RWPE2 (cell line): ENCODE data around the gene MTG2.

Experiments used
- ATAC-seq: fragments of 200-7000 bp; cut with Tn5 transposase; 3 replicates; pipeline ENCODE4 v1.9.1; 2021; ENCODE audit warnings: low read depth
- DNase-seq: peaks from one replicate; pipeline ENCODE4 v3.0.0-alpha.2; 2020; ENCODE audit warnings: low spot score
- H3K27ac ChIP-seq: fragments of 450-650 bp; 2 replicates; pipeline ENCODE4 v1.5.1; 2017; ENCODE audit warnings: mild to moderate bottlenecking; ENCODE audit not compliant: poor library complexity, severe bottlenecking
- H3K27me3 ChIP-seq: fragments of 250-450 bp; sonication (Bioruptor Pico); 2 replicates; pipeline ENCODE4 v1.5.1; 2021; ENCODE audit warnings: mild to moderate bottlenecking, moderate library complexity; ENCODE audit not compliant: insufficient read depth, poor library complexity, severe bottlenecking
- H3K36me3 ChIP-seq: fragments of 250-450 bp; sonication (Bioruptor Pico); 2 replicates; pipeline ENCODE4 v1.5.1; 2020; ENCODE audit warnings: low read depth, mild to moderate bottlenecking, moderate library complexity
- H3K4me1 ChIP-seq: fragments of 250-450 bp; sonication (Bioruptor Pico); 2 replicates; pipeline ENCODE4 v1.5.1; 2021; ENCODE audit warnings: mild to moderate bottlenecking, moderate library complexity; ENCODE audit not compliant: insufficient read depth, poor library complexity, severe bottlenecking
- H3K4me3 ChIP-seq: fragments of 250-450 bp; sonication (Bioruptor Pico); 2 replicates; pipeline ENCODE4 v1.5.1; 2021; ENCODE audit warnings: mild to moderate bottlenecking, moderate library complexity; ENCODE audit not compliant: severe bottlenecking
- H3K9me3 ChIP-seq: fragments of 250-450 bp; sonication (Bioruptor Pico); 2 replicates; pipeline ENCODE4 v1.5.1; 2021; ENCODE audit warnings: mild to moderate bottlenecking, moderate library complexity; ENCODE audit not compliant: severe bottlenecking
- TF ChIP-seq, protein P1 (sequence below): fragments of 450-650 bp; IDR thresholded peaks from one replicate; pipeline ENCODE4 v1.5.1; 2017; ENCODE audit warnings: mild to moderate bottlenecking, moderate library complexity; ENCODE audit not compliant: poor library complexity, severe bottlenecking

MTG2 gene, protein sequence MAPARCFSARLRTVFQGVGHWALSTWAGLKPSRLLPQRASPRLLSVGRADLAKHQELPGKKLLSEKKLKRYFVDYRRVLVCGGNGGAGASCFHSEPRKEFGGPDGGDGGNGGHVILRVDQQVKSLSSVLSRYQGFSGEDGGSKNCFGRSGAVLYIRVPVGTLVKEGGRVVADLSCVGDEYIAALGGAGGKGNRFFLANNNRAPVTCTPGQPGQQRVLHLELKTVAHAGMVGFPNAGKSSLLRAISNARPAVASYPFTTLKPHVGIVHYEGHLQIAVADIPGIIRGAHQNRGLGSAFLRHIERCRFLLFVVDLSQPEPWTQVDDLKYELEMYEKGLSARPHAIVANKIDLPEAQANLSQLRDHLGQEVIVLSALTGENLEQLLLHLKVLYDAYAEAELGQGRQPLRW

DNA sequence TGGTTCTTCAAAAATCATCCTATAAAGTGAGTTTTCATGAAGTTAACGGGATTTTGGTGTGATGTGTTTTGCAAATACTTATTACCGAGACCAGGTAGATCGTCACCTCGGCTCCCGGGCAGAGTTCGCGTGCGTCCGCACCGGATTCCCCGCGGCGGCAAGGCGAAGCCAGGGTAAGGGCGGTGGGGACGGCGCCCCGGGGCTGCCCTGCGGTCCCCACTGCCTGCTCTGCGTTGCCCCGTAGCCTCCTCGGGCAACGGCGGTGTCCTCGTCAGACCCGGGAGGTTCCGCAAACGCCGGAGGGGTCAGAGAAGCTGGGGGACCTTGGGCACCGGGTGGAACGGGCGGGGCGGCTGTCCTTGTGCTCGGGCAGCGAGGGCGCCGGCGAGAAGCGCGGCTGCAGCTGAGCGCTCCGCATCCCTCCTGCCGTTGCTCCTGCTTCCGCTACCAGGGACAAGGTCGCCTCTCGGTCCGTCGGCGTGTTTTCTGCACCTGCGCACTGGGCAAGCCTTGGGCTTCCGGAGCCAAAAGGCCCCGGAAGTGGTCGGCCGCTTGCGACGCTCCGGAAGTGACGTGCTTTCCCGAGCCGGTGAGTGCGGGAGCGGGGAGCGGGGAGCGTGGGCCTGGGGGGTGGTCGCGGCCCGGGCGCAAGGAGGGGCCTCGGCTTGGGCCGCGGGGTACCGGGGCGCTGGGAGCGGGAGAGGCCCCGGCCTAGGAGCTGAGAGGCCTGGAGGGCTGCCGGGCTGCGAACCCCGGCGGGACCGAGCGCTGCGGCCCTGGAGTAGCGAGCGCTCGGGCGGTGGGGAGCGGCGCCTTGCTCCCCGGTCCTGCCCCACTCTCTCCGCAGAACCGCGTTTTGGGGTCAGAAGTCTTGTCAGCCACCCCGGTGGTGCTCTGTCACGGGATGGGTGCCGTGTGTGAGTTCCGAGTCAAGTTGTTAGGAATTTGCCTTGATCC lies at the start of gene MTG2:
TSS of gene MTG2 (plus strand) at position 560 of the 957 bp plus-strand sequence. CDS start 10,393 bp downstream, outside the sequence.
- Histone ChIP-seq H3K9me3 (no peaks in the 10 kb centered on the region), H3K36me3 (peaks cover 27% of the 10 kb centered on the region), H3K27ac (peak within 1 kb of the TSS; percentile 63), H3K4me3 (peak within 1 kb of the TSS; percentile 88), H3K27me3 (no peaks in the 10 kb centered on the region), H3K4me1 (peaks cover 17% of the 10 kb centered on the region)
- DNase-seq, result peak; percentile 100
- peak; percentile 94 for ATAC-seq
- TF ChIP-seq, protein P1, sequence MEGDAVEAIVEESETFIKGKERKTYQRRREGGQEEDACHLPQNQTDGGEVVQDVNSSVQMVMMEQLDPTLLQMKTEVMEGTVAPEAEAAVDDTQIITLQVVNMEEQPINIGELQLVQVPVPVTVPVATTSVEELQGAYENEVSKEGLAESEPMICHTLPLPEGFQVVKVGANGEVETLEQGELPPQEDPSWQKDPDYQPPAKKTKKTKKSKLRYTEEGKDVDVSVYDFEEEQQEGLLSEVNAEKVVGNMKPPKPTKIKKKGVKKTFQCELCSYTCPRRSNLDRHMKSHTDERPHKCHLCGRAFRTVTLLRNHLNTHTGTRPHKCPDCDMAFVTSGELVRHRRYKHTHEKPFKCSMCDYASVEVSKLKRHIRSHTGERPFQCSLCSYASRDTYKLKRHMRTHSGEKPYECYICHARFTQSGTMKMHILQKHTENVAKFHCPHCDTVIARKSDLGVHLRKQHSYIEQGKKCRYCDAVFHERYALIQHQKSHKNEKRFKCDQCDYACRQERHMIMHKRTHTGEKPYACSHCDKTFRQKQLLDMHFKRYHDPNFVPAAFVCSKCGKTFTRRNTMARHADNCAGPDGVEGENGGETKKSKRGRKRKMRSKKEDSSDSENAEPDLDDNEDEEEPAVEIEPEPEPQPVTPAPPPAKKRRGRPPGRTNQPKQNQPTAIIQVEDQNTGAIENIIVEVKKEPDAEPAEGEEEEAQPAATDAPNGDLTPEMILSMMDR, result no peak

DNA sequence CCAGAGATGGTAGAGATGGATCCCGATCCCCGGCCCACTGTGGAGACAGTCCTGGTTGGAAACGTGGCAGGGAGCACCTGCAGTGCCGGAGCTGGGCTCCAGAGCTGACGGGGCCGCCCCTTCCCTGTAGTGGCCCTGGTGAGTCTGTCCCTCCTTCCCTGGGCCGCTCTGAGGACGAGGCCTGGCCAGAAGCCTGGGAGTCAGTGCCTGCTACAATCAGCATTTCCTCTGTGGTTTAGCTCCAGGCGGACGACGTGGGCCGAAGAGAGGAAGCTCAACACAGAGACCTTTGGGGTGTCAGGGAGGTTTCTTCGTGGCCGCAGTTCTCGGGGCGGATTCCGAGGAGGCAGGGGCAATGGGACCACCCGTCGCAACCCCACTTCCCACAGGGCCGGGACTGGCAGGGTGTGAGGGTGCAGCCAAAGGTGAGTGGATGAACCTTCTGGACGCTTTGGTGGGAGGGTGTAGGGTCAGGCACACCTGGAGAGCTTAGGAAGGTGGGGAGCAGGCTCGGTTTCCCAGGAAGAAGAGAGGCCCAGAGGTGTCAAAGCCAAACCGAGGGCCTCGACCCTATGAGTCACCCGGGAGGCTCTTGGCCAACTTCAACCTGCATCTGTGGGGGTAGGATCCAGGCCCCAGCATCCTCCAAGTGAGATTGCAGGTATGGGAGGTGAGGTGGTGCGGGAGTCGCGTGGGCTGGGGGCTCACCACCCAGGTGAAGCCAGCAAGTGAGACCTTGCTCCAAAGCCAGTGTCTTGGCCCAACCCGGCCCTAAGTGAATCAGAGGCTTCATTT lies 49.6 kb upstream of the MTG2 start:
- TF ChIP-seq, protein P1, result no peak
- peak; percentile 84 for DNase-seq
- Histone ChIP-seq H3K4me3 (no peak overlapping the region), H3K27me3 (no peaks in the 10 kb centered on the region), H3K9me3 (no peaks in the 10 kb centered on the region), H3K36me3 (peaks cover 97% of the 10 kb centered on the region), H3K4me1 (no peaks in the 10 kb centered on the region), H3K27ac (no peak overlapping the region)
- ATAC-seq, result no peak

DNA sequence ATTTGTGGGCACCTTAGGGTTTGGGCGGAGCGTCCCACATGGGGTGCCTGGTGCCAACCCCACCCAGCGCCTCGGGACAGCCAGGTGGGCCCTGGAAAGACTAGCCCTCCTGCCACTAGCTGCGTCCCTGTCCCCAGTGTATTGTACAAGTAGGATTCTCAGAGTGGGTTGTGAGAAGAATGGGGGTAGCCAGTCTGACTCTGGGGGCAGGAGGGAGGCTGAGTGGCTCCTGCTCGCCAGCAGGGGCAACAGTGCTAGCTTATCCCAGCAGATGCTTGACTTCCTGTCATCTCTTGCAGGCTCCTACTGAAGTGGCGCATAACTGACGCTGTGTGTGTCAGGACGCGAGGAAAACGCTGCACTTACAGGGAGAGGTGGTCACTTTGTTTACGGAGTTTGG lies 49.0 kb upstream of the MTG2 start:
- H3K9me3 ChIP-seq, result no peaks in the 10 kb centered on the region
- H3K27ac ChIP-seq, result no peak overlapping the region
- peaks cover 97% of the 10 kb centered on the region for H3K36me3 ChIP-seq
- H3K4me1 ChIP-seq, result no peaks in the 10 kb centered on the region
- DNase-seq (no peak), ATAC-seq (no peak; the same call in 2 of the 3 replicates)
- H3K27me3 ChIP-seq, result no peaks in the 10 kb centered on the region
- no peak overlapping the region for H3K4me3 ChIP-seq
- TF ChIP-seq, protein P1, result peak; percentile 25

DNA sequence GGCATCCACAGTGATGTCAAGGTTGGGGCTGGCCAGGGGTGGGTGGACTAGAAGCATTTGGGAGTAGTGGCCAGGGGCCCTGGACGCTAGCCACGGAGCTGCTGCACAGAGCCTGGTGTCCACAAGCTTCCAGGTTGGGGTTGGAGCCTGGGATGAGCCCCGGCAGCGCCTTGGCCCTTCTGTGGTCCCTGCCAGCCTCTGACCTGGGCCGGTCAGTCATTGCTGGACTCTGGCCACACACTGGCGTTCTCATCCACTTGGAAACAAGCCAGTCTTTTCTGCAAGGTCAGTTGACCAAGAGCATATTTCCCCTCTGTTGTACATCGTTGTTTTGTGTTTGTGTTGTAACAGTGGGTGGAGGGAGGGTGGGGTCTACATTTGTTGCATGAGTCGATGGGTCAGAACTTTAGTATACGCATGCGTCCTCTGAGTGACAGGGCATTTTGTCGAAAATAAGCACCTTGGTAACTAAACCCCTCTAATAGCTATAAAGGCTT lies 48.0 kb upstream of the MTG2 start:
- H3K36me3 ChIP-seq, result peaks cover 97% of the 10 kb centered on the region
- TF ChIP-seq, protein P1, result no peak
- H3K27ac ChIP-seq, result no peak overlapping the region
- no peaks in the 10 kb centered on the region for H3K4me1 ChIP-seq
- ATAC-seq, result no peak
- DNase-seq, result no peak
- H3K27me3 ChIP-seq, result no peaks in the 10 kb centered on the region
- H3K4me3 ChIP-seq, result no peak overlapping the region
- H3K9me3 ChIP-seq, result no peaks in the 10 kb centered on the region
